Mucosa of stomach (tissue), 1 donor: Measurements from ENCODE around the gene GOLGA6C.
"Not testable (repeated sequence)": the region's sequence is repeated elsewhere in the genome, so short reads cannot be mapped to it uniquely, and the experiment has no call there.

Experiments used
- H3K27me3 ChIP-seq: one replicate; pipeline ENCODE4 v1.7.0; 2013; ENCODE audit warnings: mild to moderate bottlenecking, low read length; ENCODE audit not compliant: control insufficient read depth, insufficient read depth
- H3K36me3 ChIP-seq: one replicate; pipeline ENCODE4 v1.7.0; 2013; ENCODE audit warnings: low read length; ENCODE audit not compliant: control insufficient read depth, insufficient read depth
- H3K4me1 ChIP-seq: one replicate; pipeline ENCODE4 v1.7.0; 2013; ENCODE audit warnings: mild to moderate bottlenecking, low read length; ENCODE audit not compliant: control insufficient read depth, insufficient read depth
- H3K4me3 ChIP-seq: one replicate; pipeline ENCODE4 v1.7.0; 2013; ENCODE audit warnings: low read length
- H3K9ac ChIP-seq: one replicate; pipeline ENCODE4 v1.7.0; 2013; ENCODE audit warnings: mild to moderate bottlenecking, low read length, moderate library complexity
- H3K9me3 ChIP-seq: one replicate; pipeline ENCODE4 v1.7.0; 2013; ENCODE audit warnings: mild to moderate bottlenecking, low read length, moderate library complexity; ENCODE audit not compliant: control insufficient read depth
- donor health status: Pancreatic carcinoma.

Gene GOLGA6C

GRCh38 chr15:75217012-75217411 lies 41.1 kb upstream of the GOLGA6C start:
- H3K9me3 ChIP-seq, result no peaks in the 10 kb centered on the region
- H3K4me1 ChIP-seq, result no peaks in the 10 kb centered on the region
- no peak overlapping the region for H3K4me3 ChIP-seq
- no peaks in the 10 kb centered on the region for H3K36me3 ChIP-seq
- no peak overlapping the region for H3K9ac ChIP-seq
- H3K27me3 ChIP-seq, result no peaks in the 10 kb centered on the region

- not testable (repeated sequence) for H3K27me3 ChIP-seq, H3K4me3 ChIP-seq, H3K36me3 ChIP-seq, H3K4me1 ChIP-seq, H3K9ac ChIP-seq, H3K9me3 ChIP-seq
Measured at GRCh38 chr15:75217574-75217973, 40.6 kb upstream of the GOLGA6C start.

- H3K9me3 ChIP-seq, H3K27me3 ChIP-seq, H3K36me3 ChIP-seq, H3K4me3 ChIP-seq, H3K9ac ChIP-seq, H3K4me1 ChIP-seq: not testable (repeated sequence)
Measured at GRCh38 chr15:75219507-75219929, 38.6 kb upstream of the GOLGA6C start.

- H3K27me3 ChIP-seq, result no peaks in the 10 kb centered on the region
- H3K9me3 ChIP-seq, result no peaks in the 10 kb centered on the region
- no peak overlapping the region for H3K9ac ChIP-seq
- no peaks in the 10 kb centered on the region for H3K36me3 ChIP-seq
- H3K4me1 ChIP-seq, result peaks cover 19% of the 10 kb centered on the region
- no peak overlapping the region for H3K4me3 ChIP-seq
Measured at GRCh38 chr15:75223688-75224087, 34.4 kb upstream of the GOLGA6C start.

GRCh38 chr15:75224281-75224680 lies 33.9 kb upstream of the GOLGA6C start:
- Histone ChIP-seq H3K27me3 (no peaks in the 10 kb centered on the region), H3K9me3 (no peaks in the 10 kb centered on the region), H3K36me3 (no peaks in the 10 kb centered on the region), H3K9ac (no peak overlapping the region), H3K4me3 (no peak overlapping the region), H3K4me1 (peaks cover 19% of the 10 kb centered on the region)

- H3K9ac ChIP-seq, result peak overlapping the region; percentile 28
Measured at GRCh38 chr15:75225102-75225836, 32.9 kb upstream of the GOLGA6C start.

GRCh38 chr15:75225951-75226732 lies 32.0 kb upstream of the GOLGA6C start:
- H3K27me3 ChIP-seq, result peaks cover 5% of the 10 kb centered on the region
- H3K9me3 ChIP-seq, result no peaks in the 10 kb centered on the region
- no peak overlapping the region for H3K4me3 ChIP-seq

More at GRCh38 chr15:75225102-75225836, 32.9 kb upstream of the GOLGA6C start:
- not testable (repeated sequence) for H3K36me3 ChIP-seq, H3K4me3 ChIP-seq, H3K27me3 ChIP-seq, H3K9me3 ChIP-seq
- peaks cover 19% of the 10 kb centered on the region for H3K4me1 ChIP-seq

GRCh38 chr15:75227112-75227511 lies 31.0 kb upstream of the GOLGA6C start:
- H3K9ac ChIP-seq, H3K9me3 ChIP-seq, H3K4me3 ChIP-seq, H3K36me3 ChIP-seq, H3K27me3 ChIP-seq: not testable (repeated sequence)
- H3K4me1 ChIP-seq, result peaks cover 19% of the 10 kb centered on the region

More at GRCh38 chr15:75225951-75226732, 32.0 kb upstream of the GOLGA6C start:
- Histone ChIP-seq H3K4me1 (peaks cover 19% of the 10 kb centered on the region), H3K9ac (no peak overlapping the region), H3K36me3 (no peaks in the 10 kb centered on the region)

- H3K4me1 ChIP-seq, result peaks cover 19% of the 10 kb centered on the region
- H3K4me3 ChIP-seq, result no peak overlapping the region
- no peak overlapping the region for H3K9ac ChIP-seq
- no peaks in the 10 kb centered on the region for H3K36me3 ChIP-seq
- H3K9me3 ChIP-seq, result no peaks in the 10 kb centered on the region
- peaks cover 11% of the 10 kb centered on the region for H3K27me3 ChIP-seq
Measured at GRCh38 chr15:75227663-75228280, 30.4 kb upstream of the GOLGA6C start.

- Histone ChIP-seq H3K36me3 (no peaks in the 10 kb centered on the region), H3K9ac (no peak overlapping the region), H3K9me3 (no peaks in the 10 kb centered on the region), H3K4me3 (no peak overlapping the region), H3K4me1 (peaks cover 19% of the 10 kb centered on the region), H3K27me3 (peaks cover 16% of the 10 kb centered on the region)
Measured at GRCh38 chr15:75228787-75229186, 29.3 kb upstream of the GOLGA6C start.

GRCh38 chr15:75229191-75230015 lies 28.7 kb upstream of the GOLGA6C start:
- Histone ChIP-seq H3K27me3 (peaks cover 16% of the 10 kb centered on the region), H3K9ac (no peak overlapping the region), H3K9me3 (no peaks in the 10 kb centered on the region), H3K36me3 (no peaks in the 10 kb centered on the region), H3K4me3 (no peak overlapping the region), H3K4me1 (peaks cover 15% of the 10 kb centered on the region)
